GM18909 (cell line): ENCODE results near the gene SIDT2.
"Not testable (repeated sequence)": the region's sequence is repeated elsewhere in the genome, so short reads cannot be mapped to it uniquely, and the experiment has no call there.

Experiments
- ATAC-seq: cut with Tn5 transposase; IDR thresholded peaks from one replicate; pipeline ENCODE4 v1.9.1; 2021; ENCODE audit warnings: mild to moderate bottlenecking; ENCODE audit not compliant: unreplicated experiment, poor library complexity

Gene SIDT2

GRCh38 chr11:117201658-117202305 is 23.2 kb downstream of the SIDT2 start:
- no peak for ATAC-seq

DNA sequence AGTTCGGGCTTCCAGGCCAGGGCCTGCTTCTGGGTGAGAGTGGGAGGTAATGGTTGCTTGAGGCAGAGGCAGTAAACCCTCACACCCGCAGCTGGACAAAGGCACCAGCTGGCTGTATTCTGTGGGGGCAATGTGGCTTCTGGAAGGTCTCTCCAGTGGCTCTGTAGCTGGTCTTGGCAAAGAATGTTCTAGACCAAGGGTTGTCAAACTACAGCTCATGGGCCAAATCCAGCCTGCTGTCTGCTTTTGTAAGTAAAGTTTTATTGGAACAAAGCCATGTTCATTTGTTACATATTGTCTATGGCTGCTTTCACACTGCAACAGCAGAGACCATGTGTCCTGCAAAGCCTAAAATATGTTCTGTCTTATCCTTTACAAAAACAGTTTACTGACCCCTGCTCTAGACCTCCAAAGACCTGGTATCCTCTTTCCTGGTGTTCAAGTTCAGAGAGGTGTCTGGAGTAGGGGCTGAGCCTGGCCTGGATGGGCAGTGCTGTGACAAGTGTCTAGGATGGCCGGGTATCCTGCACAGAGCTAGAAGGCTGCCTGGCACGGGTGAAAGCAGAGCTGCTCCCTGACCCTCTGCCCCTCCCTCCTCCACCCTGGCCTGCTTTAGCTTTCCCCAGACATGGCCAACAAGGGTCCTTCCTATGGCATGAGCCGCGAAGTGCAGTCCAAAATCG is 24.0 kb downstream of the SIDT2 start:
- ATAC-seq, result no peak

GRCh38 chr11:117203069-117203407 is 24.5 kb downstream of the SIDT2 start:
- ATAC-seq, result no peak

GRCh38 chr11:117204283-117205080 is 25.9 kb downstream of the SIDT2 start:
- ATAC-seq, result no peak

DNA sequence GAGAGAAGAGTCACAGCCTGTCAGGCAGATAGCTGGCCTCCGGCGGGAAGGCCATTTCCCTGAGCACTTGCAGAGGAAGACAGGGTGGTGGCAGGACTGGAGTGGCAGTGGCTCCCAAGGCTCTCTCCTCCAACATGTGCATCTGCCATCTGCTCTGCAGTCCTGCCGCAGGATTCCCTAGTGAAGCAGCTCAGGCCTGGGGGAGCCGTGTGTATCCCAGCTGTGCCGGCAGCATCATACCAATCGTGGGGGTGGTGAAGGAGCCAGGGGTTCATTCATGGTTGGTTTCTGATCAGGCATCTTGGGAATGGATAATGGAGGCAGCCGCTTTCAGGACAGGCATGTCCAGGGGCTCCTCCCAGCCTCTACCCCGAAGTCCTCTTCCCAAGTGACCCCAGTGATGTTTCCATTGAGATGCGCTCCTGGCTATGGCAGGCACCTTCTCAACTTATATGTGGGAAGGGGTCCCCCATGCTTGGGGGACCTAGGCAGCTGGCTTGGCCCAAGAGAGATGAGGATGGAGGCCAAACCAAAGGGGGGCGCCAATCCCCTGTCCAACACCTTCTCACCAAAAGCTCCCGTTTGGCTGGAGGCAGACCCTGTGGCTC is 26.8 kb downstream of the SIDT2 start:
- ATAC-seq, result no peak

DNA sequence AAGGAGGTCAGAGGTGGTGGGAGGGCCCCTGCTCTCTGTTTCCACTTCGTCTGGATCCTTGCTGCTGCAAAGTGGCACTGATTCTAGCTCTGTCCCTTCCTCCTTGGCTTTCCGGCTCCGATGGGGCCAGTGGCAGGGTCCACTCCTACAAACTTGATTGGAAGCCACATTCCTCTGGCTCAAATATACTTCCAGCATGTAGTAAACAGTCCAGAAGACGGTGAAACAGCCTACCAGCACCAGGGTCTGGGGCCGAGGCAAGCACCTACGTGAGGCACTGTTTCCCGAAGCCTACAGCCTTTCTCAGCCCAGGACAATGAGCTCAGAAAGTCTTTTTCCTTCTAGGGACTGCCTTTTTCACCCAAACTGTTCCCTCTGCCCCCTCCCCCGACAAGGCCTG is 27.6 kb downstream of the SIDT2 start:
- not testable (repeated sequence) for ATAC-seq

- not testable (repeated sequence) for ATAC-seq
Observed at GRCh38 chr11:117206859-117207258, 28.3 kb downstream of the SIDT2 start.

DNA sequence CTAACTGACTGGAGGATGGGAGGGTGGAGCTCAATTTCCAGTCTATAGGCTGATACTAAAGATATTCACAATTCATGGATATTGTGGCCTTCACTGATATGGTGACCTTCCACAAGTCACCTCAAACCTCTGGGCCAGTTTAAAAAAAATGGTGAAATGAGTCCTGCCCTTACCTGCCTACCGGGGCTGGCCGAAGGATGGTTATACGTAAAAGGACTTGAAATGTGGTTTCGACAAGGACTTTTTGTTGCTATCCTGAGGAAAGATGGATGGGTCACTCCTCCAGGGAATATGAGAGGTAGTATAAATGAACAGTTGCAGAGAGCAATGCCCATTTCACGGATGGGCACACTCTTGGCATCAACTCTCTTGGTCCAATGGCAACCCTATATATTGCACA is 28.9 kb downstream of the SIDT2 start:
- not testable (repeated sequence) for ATAC-seq

GRCh38 chr11:117208710-117209109 is 30.2 kb downstream of the SIDT2 start:
- not testable (repeated sequence) for ATAC-seq

DNA sequence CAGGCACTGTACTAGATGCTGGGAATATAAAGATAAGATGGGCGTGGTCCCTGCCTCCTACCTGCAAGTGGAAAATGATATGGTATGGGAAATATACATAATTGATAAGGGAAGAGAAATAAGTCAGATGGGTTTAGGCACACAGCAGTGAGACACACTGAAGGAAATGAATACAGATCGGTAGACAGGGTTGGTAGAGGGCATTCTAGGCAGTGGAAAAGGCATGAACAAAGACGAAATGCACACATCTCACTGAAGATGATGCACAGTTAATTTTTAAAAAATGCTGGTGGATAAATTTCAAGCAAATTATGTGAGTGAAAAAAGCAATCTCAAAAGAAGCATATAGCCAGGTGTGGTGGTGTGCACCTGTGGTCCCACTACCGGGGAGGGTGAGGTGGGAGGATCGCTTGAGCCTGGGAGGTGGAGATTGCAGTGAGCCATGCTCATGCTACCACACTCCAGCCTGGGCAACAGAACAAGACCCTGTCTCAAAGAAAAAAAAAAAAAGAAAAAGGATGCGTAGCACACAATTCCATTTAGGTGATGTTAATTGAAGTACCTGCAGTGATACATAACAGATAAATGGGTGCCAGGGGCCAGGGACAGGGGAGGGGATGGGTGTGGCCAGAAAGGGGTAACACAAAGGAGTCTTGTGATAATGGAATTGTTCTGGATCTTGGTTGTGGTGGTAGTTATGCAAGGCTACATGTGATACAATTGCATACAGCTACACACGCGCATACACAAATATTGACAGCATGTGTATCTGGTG is 31.0 kb downstream of the SIDT2 start:
- ATAC-seq, result not testable (repeated sequence)

GRCh38 chr11:117210620-117211019 is 32.1 kb downstream of the SIDT2 start:
- no peak for ATAC-seq

- ATAC-seq, result no peak
Observed at GRCh38 chr11:117212697-117213355, 34.3 kb downstream of the SIDT2 start.

DNA sequence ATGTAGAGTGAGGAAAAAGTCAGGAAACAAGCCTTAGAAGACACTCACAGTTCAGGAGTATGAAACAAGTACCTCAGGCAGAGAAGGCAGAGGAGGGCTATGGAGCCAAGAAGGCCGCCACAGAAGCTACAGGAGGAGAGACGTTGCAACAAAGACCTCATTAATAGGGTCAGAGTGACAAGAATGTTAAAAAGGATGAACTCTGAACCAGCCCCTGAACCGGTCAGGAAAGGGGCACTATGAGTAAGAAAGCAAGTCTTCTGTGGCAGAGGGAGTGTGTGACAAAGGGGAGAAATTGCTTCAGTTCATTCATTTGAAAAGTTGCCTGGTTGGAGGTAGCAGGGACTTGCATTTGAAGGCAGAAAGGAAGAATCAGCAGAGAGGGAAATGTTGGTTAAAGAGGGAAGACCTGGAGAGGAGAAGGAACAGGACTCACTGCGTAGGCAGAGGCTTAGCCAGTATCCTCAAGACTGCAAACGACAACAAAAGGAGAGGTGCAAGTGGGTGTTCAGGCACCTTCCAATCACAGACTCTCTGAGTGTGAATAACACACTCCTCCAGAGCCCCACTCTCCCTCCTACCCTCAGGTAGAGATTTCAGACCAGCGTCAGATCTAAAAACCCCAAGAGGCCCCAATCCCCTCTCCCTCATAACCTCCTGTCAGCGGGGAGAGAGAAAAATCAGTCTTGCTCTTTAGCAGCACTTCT is 36.0 kb downstream of the SIDT2 start:
- ATAC-seq, result no peak

DNA sequence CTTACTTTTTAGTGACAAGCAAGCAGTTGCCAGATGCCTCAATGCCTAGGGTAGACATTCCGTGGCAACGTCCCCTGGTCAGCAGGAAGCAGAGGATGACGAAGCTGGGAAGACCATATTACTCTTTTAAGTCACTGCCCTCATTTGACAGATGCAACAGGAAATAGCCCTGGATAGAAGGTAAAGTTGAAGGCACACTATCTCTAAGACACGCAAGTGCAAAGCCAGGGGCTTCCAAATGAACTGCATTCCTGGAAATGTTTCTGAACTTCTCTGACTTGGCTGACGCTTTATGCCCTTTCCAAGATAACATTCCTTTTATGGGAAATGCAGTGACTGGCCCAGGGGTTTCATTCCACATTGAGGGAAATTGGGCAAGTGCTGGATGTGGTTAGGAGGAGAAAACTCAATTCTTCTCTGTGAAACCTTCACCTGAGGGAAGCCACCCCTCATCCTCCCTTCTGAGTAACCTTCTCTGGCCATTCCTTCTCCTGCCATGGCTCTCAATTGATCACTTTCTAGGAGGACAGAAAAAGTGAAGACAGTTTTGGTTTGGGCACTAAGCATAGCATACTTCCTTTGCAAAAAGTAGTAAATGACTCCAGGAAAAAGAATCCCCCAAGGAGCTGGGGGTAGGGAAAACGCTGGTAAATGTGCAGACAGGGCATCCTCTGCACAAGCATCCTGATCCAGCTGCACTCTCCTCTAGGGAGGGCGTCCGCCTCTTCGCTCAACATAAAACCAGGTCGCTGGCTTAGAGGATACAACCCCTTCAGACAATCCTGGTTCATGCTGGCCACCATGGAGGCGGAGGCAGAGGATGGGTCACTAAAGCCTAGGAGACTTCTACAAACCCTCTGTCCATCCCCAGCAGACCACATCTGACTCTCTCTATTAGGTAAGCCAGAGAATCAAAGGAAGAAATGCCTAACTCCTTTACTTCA is 38.9 kb downstream of the SIDT2 start:
- ATAC-seq, result no peak

DNA sequence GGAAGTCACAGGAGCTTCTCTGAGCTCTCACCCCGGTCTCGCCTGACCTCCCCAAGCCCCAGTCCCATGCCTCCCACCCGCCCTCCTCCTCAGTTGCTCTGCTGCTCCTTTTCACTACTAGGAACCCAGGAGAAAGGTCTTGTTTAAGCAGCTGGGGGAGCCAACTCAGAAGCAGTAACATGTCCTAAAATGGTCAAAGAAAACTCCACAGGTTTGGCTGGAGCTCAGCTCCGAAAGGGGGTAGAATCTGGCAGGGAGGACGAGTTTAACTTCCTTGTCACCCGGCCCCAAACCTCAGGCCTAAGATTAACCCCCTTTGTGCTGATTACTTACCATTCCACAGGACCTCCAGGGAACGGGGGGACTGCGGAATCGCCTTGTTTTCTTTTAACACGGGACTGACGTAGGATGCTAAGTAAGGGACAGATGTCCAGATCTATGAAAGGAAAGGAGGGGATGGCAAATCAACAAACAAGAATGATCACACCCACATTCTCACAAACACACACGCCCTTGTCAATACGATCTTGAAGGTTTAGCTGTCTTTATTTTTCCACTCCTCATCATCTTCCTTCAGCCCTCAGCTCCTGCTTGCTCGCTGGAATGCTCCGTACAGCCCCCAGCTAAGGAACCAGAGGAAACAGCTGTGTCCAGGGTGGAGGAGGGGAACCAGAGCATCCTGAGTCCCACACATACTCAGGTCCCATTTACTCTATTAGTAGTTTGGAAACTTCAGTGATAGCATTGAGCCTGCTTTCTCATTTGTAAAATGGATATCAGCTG is 39.8 kb downstream of the SIDT2 start:
- ATAC-seq, result no peak

GRCh38 chr11:117219001-117219400 is 40.5 kb downstream of the SIDT2 start:
- no peak for ATAC-seq

GRCh38 chr11:117219455-117219854 is 40.9 kb downstream of the SIDT2 start:
- no peak for ATAC-seq
